GM18519 (cell line): Measurements from ENCODE around the gene SPOCK2.

ENCODE experiments used
- ATAC-seq: cut with Tn5 transposase; IDR thresholded peaks from one replicate; pipeline ENCODE4 v1.9.1; 2021; ENCODE audit warnings: mild to moderate bottlenecking, moderate library complexity; ENCODE audit not compliant: unreplicated experiment, low FRiP score

Gene SPOCK2

DNA sequence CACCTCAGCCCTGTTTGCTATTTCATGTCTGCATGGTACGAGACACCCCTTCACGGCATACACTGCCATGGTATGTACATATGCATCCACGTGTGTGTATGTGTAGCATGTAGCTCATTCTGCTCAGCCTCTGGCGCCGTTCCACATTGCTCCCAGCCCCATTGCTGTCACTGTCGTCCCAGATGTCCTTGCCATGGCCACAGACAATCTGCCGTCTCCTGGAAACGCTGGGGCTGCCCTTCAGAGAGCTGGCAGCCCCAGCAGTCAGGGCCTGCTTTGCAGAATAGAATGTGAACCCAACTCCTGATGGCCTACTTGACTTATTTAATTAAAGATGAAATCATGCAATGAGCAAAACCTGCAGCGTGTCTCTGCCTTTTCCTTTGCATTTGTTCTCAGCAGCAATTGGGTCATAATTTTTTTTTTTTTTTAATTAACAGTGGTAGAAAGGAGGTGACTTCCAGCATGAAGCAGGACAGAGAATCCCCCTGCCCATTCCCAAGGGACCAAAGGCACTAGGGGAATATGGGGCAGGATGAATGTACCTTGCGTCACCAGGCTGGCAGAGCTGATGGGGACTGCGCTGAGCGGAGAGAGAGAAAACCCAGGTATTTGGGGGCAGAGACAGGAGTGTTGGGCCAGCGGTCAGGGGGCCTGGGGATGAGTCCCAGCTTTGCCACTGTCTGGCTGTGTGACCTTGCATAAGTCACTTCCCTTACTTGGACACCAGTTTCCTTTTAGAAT, 75.0 kb downstream of the SPOCK2 start:
- no peak for ATAC-seq

DNA sequence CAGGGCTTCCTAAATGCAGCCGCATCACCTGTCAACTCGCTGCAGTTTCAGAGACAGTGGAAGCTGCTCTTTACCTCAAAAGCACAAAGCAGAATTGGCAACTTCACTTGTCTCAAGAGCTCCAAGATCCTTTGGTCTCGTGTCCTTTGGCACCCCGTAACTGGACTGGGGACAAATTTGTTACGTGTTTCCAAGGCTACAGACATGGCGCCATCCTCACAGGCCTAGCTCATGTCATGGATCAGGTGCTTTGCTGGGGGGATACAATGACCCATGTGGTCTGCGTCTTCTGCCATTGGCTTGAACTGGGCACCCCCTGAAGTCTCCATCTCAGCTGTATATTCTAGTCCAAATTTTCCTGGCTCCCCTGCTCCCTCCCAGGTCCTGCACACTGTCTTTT, 75.6 kb downstream of the SPOCK2 start:
- ATAC-seq = no peak

DNA sequence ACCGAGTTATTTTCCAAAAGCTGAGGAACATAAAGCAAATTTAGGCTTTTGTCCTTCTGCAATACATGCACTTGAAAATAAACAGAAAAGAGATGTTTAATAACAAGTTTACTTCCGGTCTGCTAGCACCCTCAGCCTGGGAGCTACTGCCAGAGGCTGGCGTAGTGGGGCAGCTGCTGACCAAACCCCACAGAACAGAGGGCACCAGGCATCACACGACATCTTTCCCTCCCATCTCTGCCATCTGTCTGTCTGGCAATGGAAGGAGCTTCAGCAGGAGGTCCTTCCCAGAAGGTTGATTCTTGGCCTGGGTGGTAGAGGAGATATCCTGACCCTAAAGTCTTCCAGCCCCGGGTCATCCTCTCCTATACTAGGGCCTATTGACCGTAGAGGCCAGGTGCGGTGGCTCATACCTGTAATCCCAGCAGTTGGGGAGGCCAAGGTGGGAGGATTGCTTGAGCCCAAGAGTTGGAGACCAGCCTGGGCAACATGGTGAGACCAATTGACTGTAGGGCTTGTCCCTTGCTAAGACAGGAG, 76.3 kb downstream of the SPOCK2 start:
- ATAC-seq = no peak

DNA sequence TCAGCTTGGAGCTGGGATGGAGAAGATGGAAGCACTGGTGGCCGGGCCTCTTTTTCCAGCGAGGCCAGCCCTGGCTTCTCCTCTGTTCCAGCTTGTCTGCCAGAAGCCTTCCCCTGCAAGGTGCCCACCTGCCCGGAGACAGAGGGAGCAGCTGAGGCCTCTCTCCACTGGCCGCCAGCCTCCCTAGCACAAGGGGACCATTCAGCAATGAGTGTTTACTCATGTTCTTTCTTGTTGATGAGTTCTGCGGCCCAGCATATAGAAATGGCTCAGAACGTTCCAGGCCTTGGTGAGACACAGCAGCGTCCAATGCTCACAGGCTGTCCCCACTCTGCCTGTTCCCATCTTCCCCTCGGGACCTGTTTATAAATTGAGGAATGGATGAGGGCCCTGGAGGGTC, 76.9 kb downstream of the SPOCK2 start:
- no peak for ATAC-seq

DNA sequence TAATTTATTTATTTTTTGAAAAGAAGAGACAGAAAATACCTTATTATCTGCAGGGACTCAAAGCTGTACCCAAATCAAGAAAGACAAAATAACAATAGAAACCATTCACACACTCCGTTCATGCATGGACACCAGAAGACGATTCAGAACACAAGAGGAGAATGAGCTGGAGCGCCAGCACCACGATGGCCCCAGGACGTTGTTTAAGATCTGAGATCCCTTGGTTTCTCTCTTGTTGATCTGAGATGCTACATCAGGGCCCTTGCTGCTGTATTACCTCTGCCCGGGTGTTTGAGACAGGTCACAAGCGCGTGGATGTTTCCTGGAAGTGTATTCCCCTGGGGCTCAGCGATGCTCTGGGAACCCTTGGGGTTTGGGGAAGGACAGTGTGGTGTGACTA, 77.3 kb downstream of the SPOCK2 start:
- no peak for ATAC-seq

DNA sequence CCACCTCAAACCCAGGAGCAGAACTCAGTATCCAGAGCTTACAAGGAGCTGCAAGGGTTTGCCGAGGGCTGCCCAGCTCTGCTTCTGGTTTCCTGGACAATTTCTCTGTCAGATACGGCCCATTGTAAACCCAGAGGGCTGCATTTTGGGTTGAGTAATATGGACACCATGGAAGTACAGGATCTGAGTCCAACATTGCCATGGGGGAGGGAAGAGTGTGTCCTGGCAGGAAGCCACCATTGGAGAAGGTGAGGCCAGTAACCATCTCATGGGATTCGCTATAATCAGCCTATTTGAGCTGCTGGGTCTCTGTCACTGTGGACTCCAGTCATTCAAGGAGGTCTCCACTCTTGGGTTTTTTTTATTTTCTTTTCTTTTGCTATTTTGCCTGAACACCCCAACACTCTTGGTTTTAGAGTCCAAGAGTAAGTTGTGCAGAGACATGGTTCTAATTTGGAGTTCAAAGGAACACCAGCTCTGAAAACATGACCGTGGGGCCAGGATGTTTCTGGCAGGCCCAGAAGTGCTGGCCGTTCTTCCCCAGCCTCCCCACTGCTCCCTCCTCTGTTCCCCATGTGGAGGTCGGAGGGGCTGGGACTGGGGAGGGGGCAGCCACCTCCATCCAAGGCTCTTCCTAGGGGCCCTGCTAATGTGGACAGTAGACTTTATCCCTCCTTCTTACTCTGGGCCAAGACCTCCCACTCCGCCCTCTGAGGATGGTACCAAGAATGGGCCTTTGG, 77.9 kb downstream of the SPOCK2 start:
- ATAC-seq = no peak

DNA sequence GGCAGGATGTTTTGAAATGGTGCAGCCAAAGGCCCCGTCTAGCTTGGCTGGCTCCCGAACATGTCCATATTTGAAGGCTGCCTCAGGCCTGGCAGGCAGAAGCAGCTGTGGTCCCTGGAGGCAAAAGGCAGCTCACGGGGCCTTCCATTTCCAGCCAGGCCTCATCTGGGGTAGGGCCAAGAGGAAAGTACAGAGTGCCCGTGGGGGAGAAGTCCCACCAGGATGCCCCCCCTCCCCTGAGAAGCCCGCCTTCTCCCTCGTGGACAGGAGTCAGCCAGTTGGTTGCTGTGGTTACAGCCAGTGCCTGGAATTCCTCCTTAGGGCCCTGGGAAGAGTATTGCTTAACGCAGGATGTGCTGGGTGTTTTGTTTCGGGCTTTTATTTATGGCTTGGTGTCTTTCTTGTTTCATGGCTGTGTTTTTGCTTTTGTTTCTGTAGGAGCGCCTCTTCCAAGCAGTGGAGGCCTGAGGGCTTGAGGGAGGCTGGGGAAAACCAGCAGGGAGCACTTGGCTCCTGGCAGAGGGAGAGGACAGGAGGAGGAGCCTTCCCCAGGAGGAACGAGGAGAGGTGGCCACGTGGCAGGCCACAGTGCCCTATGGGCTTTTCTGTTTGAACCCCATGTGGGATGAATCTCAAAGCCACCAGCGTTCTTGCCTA, 78.8 kb downstream of the SPOCK2 start:
- no peak for ATAC-seq

DNA sequence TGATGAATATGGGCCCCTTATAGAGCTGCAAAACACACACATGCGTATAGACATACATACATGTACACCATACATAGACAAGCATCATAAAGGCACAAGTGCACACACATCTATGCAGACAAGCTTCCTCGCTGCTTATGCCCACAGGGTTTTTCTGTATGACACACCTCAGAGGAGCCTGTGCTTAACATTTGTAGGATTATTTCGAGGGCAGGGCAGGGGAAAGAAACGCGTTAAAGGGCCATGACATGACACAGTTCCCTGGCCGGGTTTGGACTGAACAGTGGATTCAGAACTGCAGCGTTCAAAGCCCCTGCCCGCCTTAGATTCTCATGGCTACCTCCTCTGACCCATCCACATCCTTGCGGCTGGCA, 79.3 kb downstream of the SPOCK2 start:
- no peak for ATAC-seq
